ENCODE measurements around the gene NAV2. TPM values are rescaled to one million over a fixed set of nuclear protein-coding genes. Genes with fewer than 3 reads are reported as not detected.
"Not testable (repeated sequence)": the region's sequence is repeated elsewhere in the genome, so short reads cannot be mapped to it uniquely, and the experiment has no call there.

Gene NAV2
- total RNA-seq, 3 donors from 2014 or later, result 21.9 to 65.9 (median 30.9) TPM

DNA sequence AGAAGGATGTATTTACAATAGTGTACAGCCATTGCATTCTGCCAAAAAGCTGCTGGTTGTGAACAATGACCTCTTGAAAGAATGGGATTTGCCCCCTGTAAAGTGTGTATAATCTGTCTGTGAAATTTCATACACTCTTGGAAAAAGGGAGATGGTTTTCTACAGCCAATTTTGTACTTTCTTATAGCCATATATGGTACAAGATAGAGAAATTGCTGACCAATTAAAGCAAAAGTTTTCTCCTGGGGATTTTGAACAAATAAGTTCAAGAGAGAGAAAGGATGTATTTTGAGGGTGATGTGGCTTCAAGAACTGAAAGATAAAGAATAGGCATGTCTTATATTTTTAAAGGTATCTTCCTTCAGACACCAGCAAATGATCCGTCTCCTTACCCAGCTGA is 211.0 kb downstream of the NAV2 start:
- Histone ChIP-seq H3K36me3 (ENCODE audit: low read depth) (no peaks in the 10 kb centered on the region), H3K4me1 (ENCODE audit: low read depth) (no peaks in the 10 kb centered on the region), H3K9me3 (no peaks in the 10 kb centered on the region), H3K4me3 (no peak overlapping the region)
- DNase-seq (no peak), ATAC-seq (no peak)
- intact Hi-C loops (cut with DNase I, micrococcal nuclease), result no loop called here
- TF ChIP-seq, protein P1, sequence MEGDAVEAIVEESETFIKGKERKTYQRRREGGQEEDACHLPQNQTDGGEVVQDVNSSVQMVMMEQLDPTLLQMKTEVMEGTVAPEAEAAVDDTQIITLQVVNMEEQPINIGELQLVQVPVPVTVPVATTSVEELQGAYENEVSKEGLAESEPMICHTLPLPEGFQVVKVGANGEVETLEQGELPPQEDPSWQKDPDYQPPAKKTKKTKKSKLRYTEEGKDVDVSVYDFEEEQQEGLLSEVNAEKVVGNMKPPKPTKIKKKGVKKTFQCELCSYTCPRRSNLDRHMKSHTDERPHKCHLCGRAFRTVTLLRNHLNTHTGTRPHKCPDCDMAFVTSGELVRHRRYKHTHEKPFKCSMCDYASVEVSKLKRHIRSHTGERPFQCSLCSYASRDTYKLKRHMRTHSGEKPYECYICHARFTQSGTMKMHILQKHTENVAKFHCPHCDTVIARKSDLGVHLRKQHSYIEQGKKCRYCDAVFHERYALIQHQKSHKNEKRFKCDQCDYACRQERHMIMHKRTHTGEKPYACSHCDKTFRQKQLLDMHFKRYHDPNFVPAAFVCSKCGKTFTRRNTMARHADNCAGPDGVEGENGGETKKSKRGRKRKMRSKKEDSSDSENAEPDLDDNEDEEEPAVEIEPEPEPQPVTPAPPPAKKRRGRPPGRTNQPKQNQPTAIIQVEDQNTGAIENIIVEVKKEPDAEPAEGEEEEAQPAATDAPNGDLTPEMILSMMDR (IDR thresholded peaks at IDR 0.05), result no peak

DNA sequence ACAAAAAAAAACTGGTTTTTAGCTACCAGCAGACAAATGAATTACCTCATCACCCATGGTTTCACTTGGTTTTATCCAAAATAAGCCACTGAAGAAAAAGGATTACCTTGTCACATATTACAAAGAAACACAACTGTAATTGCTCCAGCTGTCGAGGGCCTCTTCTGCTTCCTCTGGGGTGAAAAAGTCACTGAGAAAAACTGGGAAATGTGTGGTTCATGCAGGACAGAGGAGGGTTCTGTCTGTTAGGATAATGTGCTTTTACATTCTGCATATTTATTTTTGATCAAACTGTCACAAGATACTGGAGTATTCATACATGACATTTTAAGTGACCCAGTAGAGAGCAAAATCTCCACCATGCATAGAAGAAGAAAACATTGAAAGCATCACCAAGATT is 211.7 kb downstream of the NAV2 start:
- no peaks in the 10 kb centered on the region for H3K9me3 ChIP-seq
- intact Hi-C loops (cut with DNase I, micrococcal nuclease), result no loop called here
- no peak for ATAC-seq

DNA sequence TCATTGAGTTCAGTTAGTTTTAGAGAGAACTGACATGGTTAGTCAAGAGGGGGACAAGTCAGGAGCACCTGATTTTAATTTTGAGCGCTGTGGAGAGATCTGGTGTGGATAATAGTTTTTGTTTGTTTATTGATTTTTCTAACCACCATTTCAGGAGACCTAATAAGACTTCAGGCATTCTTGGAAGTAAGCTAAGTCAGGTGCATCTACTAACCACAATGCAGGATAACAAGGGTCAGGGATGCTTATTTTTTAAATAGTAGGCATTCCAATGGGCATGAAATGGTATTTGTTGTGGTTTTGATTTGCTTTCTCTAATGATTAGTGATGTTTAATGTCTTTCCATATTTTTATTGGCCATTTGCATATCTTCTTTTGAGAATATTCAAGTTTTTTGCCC is 212.1 kb downstream of the NAV2 start:
- Histone ChIP-seq H3K9me3 (no peaks in the 10 kb centered on the region), H3K4me1 (ENCODE audit: low read depth) (no peaks in the 10 kb centered on the region), H3K4me3 (no peak overlapping the region), H3K36me3 (ENCODE audit: low read depth) (no peaks in the 10 kb centered on the region)
- DNase-seq (no peak), ATAC-seq (no peak)
- intact Hi-C loops (cut with DNase I, micrococcal nuclease), result no loop called here
- TF ChIP-seq, protein P1 (IDR thresholded peaks at IDR 0.05), result no peak

More for the DNA sequence above, 211.7 kb downstream of the NAV2 start:
- Histone ChIP-seq H3K36me3 (ENCODE audit: low read depth) (no peaks in the 10 kb centered on the region), H3K4me1 (ENCODE audit: low read depth) (no peaks in the 10 kb centered on the region), H3K4me3 (no peak overlapping the region)
- no peak for DNase-seq
- TF ChIP-seq, protein P1 (IDR thresholded peaks at IDR 0.05), result no peak

DNA sequence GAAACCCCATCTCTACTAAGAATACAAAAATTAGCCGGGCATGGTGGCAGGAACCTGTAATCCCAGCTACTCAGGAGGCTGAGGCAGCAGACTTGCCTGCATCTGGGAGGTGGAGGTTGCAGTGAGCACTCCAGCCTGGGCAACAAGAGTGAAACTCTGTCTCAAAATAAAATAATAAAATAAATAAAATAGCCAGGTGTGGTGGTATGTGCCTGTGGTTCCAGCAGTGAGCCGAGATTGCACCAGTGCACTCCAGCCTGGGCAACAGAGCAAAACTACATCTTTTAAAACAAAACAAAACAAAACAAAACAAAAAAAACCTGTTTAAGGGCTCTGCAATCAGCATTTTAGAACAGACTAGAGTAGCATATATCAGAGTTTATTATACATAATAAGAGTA is 214.8 kb downstream of the NAV2 start:
- intact Hi-C loops (cut with DNase I, micrococcal nuclease); DNase-seq; H3K36me3 ChIP-seq (ENCODE audit: low read depth); H3K4me1 ChIP-seq (ENCODE audit: low read depth); H3K4me3 ChIP-seq; ATAC-seq; H3K9me3 ChIP-seq: not testable (repeated sequence)

DNA sequence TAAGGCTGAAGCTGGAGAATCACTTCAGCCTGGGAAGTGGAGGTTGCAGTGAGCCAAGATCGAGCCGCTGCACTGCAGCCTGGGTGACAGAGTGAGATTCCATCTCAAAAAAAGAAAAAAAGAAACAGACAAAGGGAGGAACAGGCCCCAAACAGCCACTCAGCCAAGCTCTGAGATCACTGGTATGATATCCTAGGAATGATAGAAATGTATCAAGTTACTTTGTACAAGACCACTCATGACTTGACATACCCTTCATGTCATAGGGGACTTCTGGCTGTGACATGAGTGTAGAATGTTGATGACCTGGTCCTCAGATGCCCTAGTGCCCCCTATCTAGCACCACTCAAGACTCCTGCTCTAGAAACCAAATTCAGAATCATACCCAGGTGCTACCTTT is 216.5 kb downstream of the NAV2 start:
- intact Hi-C loops (cut with DNase I, micrococcal nuclease), result no loop called here
- no peak for DNase-seq
- H3K4me1 ChIP-seq (ENCODE audit: low read depth), result no peaks in the 10 kb centered on the region
- H3K9me3 ChIP-seq, result no peaks in the 10 kb centered on the region
- no peaks in the 10 kb centered on the region for H3K36me3 ChIP-seq (ENCODE audit: low read depth)
- TF ChIP-seq, protein P1 (IDR thresholded peaks at IDR 0.05), result no peak
- H3K4me3 ChIP-seq, result no peak overlapping the region
- ATAC-seq, result no peak

DNA sequence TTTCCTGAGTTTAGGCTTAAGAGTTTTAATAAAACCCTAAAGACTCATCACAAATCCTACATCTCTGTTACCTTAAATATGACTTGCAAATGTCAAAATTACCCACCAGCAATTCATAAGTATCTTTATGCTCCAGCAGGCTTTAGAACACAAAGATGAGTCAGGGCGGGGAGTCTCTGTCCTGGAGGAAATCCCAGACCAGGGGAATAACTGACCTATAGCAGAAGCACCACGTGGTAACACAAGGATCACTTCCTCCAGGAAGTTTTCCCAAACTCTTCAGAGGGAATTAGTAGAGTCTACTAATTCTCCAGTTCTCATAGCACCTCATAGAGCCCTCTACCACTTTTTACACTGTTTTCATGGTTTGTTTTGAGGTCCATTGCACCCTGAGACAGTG is 217.0 kb downstream of the NAV2 start:
- Histone ChIP-seq H3K4me1 (ENCODE audit: low read depth) (no peaks in the 10 kb centered on the region), H3K9me3 (no peaks in the 10 kb centered on the region), H3K36me3 (ENCODE audit: low read depth) (no peaks in the 10 kb centered on the region), H3K4me3 (no peak overlapping the region)
- TF ChIP-seq, protein P1 (IDR thresholded peaks at IDR 0.05), result no peak
- DNase-seq, result no peak
- intact Hi-C loops (cut with DNase I, micrococcal nuclease), result no loop called here
- no peak for ATAC-seq

All from mucosa of descending colon (tissue), 3 donors.